ENCODE results near the gene GGCX. TPM values are rescaled to one million over a fixed set of nuclear protein-coding genes. Genes with fewer than 3 reads are reported as not detected.

Gene GGCX
- polyA plus RNA-seq, 4 donors: 9.2 to 24.8 (median 16.5) TPM

DNA sequence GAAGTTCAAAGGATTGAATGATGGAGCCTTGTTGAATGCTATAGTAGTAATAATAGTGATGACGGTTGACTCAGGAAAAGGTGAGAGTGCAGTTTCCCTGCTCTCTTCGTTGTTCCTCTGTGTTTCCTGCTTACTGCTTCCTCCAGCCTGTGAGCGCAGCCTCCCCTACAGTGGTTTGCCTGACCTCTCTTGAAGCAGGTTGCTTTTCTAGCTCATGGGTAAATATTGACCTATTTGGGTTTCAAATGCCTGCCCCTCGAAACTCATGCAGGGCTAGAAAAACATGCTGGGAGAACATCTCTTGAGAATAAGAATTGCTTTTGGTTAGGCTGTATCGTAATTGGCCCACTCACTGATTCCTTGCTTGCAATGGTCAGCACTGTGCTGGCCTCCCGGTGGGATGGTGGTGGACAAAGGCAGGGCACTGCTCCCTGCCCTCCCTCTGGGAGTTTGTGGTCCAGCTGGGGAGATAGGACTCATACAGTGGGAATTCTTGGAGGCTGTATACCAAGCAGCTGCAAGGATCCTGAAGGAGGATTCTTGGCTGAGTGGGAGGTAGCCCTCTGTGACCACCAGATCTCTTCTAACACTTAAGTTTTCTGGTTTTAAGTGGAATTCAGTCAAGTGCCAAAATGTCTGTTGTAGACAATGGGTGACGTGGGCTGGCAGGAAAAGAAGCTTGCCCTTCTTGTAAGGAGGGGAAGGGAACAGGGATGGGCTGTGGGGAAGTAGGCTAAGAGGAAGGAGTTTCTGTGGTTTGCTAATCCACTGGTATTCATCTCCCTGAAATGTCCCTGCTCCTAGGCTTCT is 28.9 kb upstream of the GGCX start:
- Histone ChIP-seq H3K27ac (ENCODE audit: low read depth in 1 of 3, low read length in 2 of 3) (peak overlapping the region in 1 of 3 donors; percentile 75), H3K36me3 (ENCODE audit: control insufficient read depth in 3 of 3, insufficient read depth in 2 of 3, low read depth in 1 of 3, low read length in 3 of 3) (peaks cover 0 to 2% (median 0%) of the 10 kb centered on the region in 3 donors), H3K4me3 (ENCODE audit: low read depth in 1 of 3, low read length in 3 of 3) (no peak overlapping the region), H3K27me3 (ENCODE audit: control insufficient read depth in 3 of 3, insufficient read depth in 3 of 3, low read length in 3 of 3) (no peaks in the 10 kb centered on the region), H3K9me3 (ENCODE audit: control insufficient read depth in 2 of 2, insufficient read depth in 1 of 2, low read depth in 1 of 2, low read length in 1 of 2) (no peaks in the 10 kb centered on the region), H3K4me1 (ENCODE audit: control insufficient read depth in 3 of 3, insufficient read depth in 2 of 3, low read depth in 1 of 3, low read length in 2 of 3) (peaks cover 2 to 21% (median 19%) of the 10 kb centered on the region in 3 donors)
- DNase-seq: no peak
- 52 to 72% (median 72%) methylated on average over 7 of the region's 7 CpGs for WGBS, 3 donors
- no peak for FAIRE-seq

DNA sequence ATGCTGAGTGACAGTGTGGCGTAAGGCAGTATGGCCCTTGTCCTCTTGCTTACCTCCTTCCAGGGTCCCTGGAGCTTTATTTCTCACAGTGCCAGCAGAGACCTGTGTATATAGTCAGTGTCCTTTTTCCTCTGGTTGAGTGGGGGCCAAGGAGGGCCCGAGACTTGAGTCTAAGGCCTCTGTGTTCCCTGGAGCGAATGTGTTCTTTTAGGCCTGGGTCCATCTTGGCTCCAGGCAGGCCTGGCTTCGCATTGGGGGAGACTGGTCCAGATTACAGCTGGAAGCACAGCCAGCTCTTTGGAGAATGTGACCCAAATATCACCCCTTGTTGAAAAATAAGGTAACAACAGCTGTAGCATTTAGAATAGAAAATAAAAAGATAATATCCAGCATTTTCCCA is 27.9 kb upstream of the GGCX start:
- no peak overlapping the region for H3K4me3 ChIP-seq (ENCODE audit: low read depth in 1 of 3, low read length in 3 of 3)
- no peak for DNase-seq
- no peaks in the 10 kb centered on the region for H3K27me3 ChIP-seq (ENCODE audit: control insufficient read depth in 3 of 3, insufficient read depth in 3 of 3, low read length in 3 of 3)
- no peaks in the 10 kb centered on the region for H3K9me3 ChIP-seq (ENCODE audit: control insufficient read depth in 2 of 2, insufficient read depth in 1 of 2, low read depth in 1 of 2, low read length in 1 of 2)
- no peak for FAIRE-seq
- H3K27ac ChIP-seq (ENCODE audit: low read depth in 1 of 3, low read length in 2 of 3): no peak overlapping the region
- peaks cover 2 to 20% (median 14%) of the 10 kb centered on the region in 3 donors for H3K4me1 ChIP-seq (ENCODE audit: control insufficient read depth in 3 of 3, insufficient read depth in 2 of 3, low read depth in 1 of 3, low read length in 2 of 3)
- peaks cover 0 to 2% (median 0%) of the 10 kb centered on the region in 3 donors for H3K36me3 ChIP-seq (ENCODE audit: control insufficient read depth in 3 of 3, insufficient read depth in 2 of 3, low read depth in 1 of 3, low read length in 3 of 3)
- WGBS, 3 donors: 87 to 94% (median 93%) methylated on average over 4 of the region's 4 CpGs

DNA sequence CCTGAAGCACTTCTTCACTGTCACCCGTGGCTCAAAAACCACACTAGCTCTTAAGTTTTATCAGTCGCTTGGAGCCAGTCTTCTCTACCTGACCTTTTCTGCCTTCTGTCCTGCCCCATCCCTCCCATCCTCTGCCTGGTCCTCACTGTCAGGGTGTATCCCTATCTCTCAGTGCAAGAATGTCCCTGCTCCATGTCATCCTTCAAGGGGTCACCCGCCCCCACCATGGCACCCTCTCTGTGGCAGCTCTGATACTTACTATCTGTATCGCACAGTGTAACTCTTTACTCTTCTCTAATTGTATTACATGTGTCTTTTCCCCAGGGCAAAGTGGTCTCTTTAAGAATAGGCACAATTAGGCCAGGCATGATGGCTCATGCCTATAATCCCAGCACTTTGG is 27.4 kb upstream of the GGCX start:
- DNase-seq: no peak
- 80 to 93% (median 85%) methylated on average over 4 of the region's 4 CpGs for WGBS, 3 donors
- no peak for FAIRE-seq
- no peaks in the 10 kb centered on the region for H3K9me3 ChIP-seq (ENCODE audit: control insufficient read depth in 2 of 2, insufficient read depth in 1 of 2, low read depth in 1 of 2, low read length in 1 of 2)
- H3K27ac ChIP-seq (ENCODE audit: low read depth in 1 of 3, low read length in 2 of 3): peak overlapping the region in 1 of 3 donors; percentile 47
- peaks cover 2 to 24% (median 15%) of the 10 kb centered on the region in 3 donors for H3K4me1 ChIP-seq (ENCODE audit: control insufficient read depth in 3 of 3, insufficient read depth in 2 of 3, low read depth in 1 of 3, low read length in 2 of 3)
- peaks cover 0 to 2% (median 0%) of the 10 kb centered on the region in 3 donors for H3K36me3 ChIP-seq (ENCODE audit: control insufficient read depth in 3 of 3, insufficient read depth in 2 of 3, low read depth in 1 of 3, low read length in 3 of 3)
- H3K4me3 ChIP-seq (ENCODE audit: low read depth in 1 of 3, low read length in 3 of 3): no peak overlapping the region
- no peaks in the 10 kb centered on the region for H3K27me3 ChIP-seq (ENCODE audit: control insufficient read depth in 3 of 3, insufficient read depth in 3 of 3, low read length in 3 of 3)

DNA sequence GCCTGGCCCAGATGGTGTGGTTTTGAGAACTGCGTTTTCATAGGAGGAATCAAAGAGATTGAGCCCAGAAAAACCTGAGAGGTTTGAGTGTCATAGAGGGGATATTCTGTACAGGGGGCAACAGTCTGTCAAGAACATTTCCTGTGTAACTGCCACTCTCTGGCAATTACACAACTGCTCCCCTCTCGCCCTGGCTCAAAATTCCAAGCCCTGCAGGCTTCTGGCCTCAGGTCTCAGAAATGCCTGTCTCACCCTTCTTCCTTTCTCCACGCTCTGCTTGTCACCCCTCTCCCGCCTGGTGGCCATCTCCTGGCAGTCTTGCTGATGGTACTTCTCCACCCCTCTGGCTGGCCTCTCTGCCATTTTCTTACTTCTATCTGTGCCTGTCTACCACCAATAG is 26.9 kb upstream of the GGCX start:
- H3K9me3 ChIP-seq (ENCODE audit: control insufficient read depth in 2 of 2, insufficient read depth in 1 of 2, low read depth in 1 of 2, low read length in 1 of 2): no peaks in the 10 kb centered on the region
- peaks cover 4 to 27% (median 16%) of the 10 kb centered on the region in 3 donors for H3K4me1 ChIP-seq (ENCODE audit: control insufficient read depth in 3 of 3, insufficient read depth in 2 of 3, low read depth in 1 of 3, low read length in 2 of 3)
- DNase-seq (no peak), FAIRE-seq (no peak)
- H3K36me3 ChIP-seq (ENCODE audit: control insufficient read depth in 3 of 3, insufficient read depth in 2 of 3, low read depth in 1 of 3, low read length in 3 of 3): peaks cover 0 to 6% (median 0%) of the 10 kb centered on the region in 3 donors
- H3K27me3 ChIP-seq (ENCODE audit: control insufficient read depth in 3 of 3, insufficient read depth in 3 of 3, low read length in 3 of 3): no peaks in the 10 kb centered on the region
- WGBS, 3 donors: 72 to 91% (median 85%) methylated on average over 4 of the region's 4 CpGs
- peak overlapping the region in 1 of 3 donors; percentile 47 for H3K27ac ChIP-seq (ENCODE audit: low read depth in 1 of 3, low read length in 2 of 3)
- H3K4me3 ChIP-seq (ENCODE audit: low read depth in 1 of 3, low read length in 3 of 3): no peak overlapping the region

DNA sequence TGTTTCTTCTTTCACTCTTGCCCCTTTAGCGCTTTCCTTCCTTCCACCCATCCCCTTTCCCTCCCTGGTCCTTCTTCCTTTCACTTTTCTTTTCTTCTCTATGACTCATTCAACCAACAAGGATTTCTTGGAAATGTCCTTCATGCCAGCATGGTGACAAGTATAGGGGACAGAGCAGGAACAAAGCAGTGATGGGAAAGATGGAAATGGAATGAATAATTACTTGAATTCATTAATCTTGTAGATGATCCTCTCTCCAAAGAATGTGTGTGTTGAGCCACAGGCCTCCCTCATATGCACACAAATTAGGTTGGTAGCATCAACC is 24.4 kb upstream of the GGCX start:
- Histone ChIP-seq H3K4me3 (ENCODE audit: low read depth in 1 of 3, low read length in 3 of 3) (peak overlapping the region in 1 of 3 donors; percentile 4), H3K9me3 (ENCODE audit: control insufficient read depth in 2 of 2, insufficient read depth in 1 of 2, low read depth in 1 of 2, low read length in 1 of 2) (no peaks in the 10 kb centered on the region), H3K4me1 (ENCODE audit: control insufficient read depth in 3 of 3, insufficient read depth in 2 of 3, low read depth in 1 of 3, low read length in 2 of 3) (peaks cover 4 to 24% (median 16%) of the 10 kb centered on the region in 3 donors), H3K27me3 (ENCODE audit: control insufficient read depth in 3 of 3, insufficient read depth in 3 of 3, low read length in 3 of 3) (no peaks in the 10 kb centered on the region), H3K36me3 (ENCODE audit: control insufficient read depth in 3 of 3, insufficient read depth in 2 of 3, low read depth in 1 of 3, low read length in 3 of 3) (peaks cover 0 to 27% (median 8%) of the 10 kb centered on the region in 3 donors), H3K27ac (ENCODE audit: low read depth in 1 of 3, low read length in 2 of 3) (peak overlapping the region; percentile 87 to 94 (median 93))
- WGBS, 3 donors: 21 to 55% (median 22%) methylated on average over 1 of the region's 1 CpG
- FAIRE-seq (no peak), DNase-seq (peak; percentile 51 to 83)

DNA sequence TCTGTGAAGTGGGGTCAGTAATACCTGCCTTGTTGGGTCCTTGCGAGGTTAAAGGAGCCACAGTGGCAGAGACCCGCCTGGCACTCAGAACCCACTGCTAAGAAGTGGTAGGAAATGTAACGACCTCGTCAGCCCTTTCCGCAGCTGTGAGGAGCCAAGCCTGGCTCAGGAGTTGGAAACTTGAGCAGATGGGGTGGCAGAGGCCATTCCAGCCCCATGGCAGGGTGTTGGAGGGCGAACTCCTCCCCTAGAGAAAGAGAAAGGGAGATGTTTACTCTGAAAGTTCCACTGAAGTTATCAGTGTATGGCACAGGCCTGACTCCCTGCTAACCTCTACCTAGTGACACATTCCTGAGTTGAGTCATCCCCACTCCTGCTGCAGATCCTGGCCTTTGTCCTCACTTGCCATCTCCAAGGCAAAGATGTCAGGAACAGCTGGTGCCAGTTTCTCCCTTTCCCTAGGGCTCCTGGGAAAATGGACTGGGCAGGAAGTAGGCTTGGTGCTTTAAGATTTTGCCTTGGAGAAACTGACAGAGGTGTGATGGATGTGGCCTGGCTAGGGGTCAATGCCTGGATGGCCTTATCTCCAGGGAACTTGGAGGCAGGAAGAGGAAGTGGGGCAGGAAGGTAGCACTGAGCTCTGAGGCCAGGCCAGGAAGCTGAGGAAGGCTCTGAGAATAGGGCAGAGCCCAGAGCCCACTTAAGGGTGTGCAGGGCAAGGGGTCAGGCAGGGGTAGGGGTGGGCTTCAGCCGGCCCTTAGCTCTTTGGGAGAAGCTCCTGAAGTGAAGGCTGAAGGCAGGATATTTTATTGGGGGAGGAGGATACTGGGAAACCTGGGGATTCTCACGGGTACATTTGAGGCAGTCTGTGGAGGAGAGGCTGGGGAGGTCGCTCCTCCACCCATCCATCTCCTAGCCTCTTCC is 23.8 kb upstream of the GGCX start:
- H3K9me3 ChIP-seq (ENCODE audit: control insufficient read depth in 2 of 2, insufficient read depth in 1 of 2, low read depth in 1 of 2, low read length in 1 of 2): no peaks in the 10 kb centered on the region
- no peaks in the 10 kb centered on the region for H3K27me3 ChIP-seq (ENCODE audit: control insufficient read depth in 3 of 3, insufficient read depth in 3 of 3, low read length in 3 of 3)
- peak overlapping the region; percentile 93 to 98 (median 94) for H3K27ac ChIP-seq (ENCODE audit: low read depth in 1 of 3, low read length in 2 of 3)
- peaks cover 0 to 30% (median 11%) of the 10 kb centered on the region in 3 donors for H3K36me3 ChIP-seq (ENCODE audit: control insufficient read depth in 3 of 3, insufficient read depth in 2 of 3, low read depth in 1 of 3, low read length in 3 of 3)
- peak overlapping the region; percentile 45 to 66 (median 47) for H3K4me3 ChIP-seq (ENCODE audit: low read depth in 1 of 3, low read length in 3 of 3)
- DNase-seq (peak; percentile 93 to 98), FAIRE-seq (no peak)
- H3K4me1 ChIP-seq (ENCODE audit: control insufficient read depth in 3 of 3, insufficient read depth in 2 of 3, low read depth in 1 of 3, low read length in 2 of 3): peaks cover 4 to 27% (median 16%) of the 10 kb centered on the region in 3 donors
- 14 to 22% (median 20%) methylated on average over 9 of the region's 9 CpGs for WGBS, 3 donors

DNA sequence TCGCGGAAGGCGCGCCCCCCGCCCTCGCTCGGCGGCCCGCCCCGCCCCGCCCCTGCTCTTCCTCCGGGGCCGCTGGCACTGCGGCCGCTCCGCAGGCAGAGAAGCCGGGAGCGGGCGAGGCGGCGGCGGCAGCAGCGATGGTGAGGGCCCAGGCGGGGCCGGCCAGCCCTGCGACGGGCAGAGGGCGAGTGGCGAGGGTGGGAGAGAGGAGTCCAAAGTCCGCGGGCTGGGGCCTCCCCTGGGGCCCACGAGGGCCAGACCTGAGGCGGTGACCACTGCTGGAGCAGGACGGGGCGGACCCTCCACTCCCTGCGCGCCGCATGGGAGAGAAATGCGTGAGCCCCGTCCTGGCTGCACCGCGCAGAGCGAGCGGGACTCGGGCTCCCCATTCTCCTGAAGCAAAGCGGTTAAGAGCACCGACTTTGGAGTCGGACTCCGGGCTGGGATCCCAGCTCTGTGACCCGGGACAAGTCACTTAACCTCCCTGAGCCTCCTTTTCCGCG is 23.1 kb upstream of the GGCX start, which contains the start of gene VAMP5:
Gene VAMP5, plus strand, starts transcription at position 78 of the 503 bp plus-strand sequence. Its CDS starts 60 bp downstream, at position 138.
- no peak for FAIRE-seq
- H3K4me3 ChIP-seq (ENCODE audit: low read depth in 1 of 3, low read length in 3 of 3): peak within 1 kb of the TSS; percentile 45 to 66 (median 47)
- 0 to 6% (median 5%) methylated on average over 38 to 52 of the region's 52 CpGs for WGBS, 3 donors
- no peaks in the 10 kb centered on the region for H3K27me3 ChIP-seq (ENCODE audit: control insufficient read depth in 3 of 3, insufficient read depth in 3 of 3, low read length in 3 of 3)
- H3K4me1 ChIP-seq (ENCODE audit: control insufficient read depth in 3 of 3, insufficient read depth in 2 of 3, low read depth in 1 of 3, low read length in 2 of 3): peaks cover 5 to 34% (median 16%) of the 10 kb centered on the region in 3 donors
- H3K27ac ChIP-seq (ENCODE audit: low read depth in 1 of 3, low read length in 2 of 3): peak within 1 kb of the TSS; percentile 93 to 98 (median 94)
- DNase-seq: peak; percentile 65 to 89
- no peaks in the 10 kb centered on the region for H3K9me3 ChIP-seq (ENCODE audit: control insufficient read depth in 2 of 2, insufficient read depth in 1 of 2, low read depth in 1 of 2, low read length in 1 of 2)
- peaks cover 0 to 36% (median 11%) of the 10 kb centered on the region in 3 donors for H3K36me3 ChIP-seq (ENCODE audit: control insufficient read depth in 3 of 3, insufficient read depth in 2 of 3, low read depth in 1 of 3, low read length in 3 of 3)

Measured in small intestine (tissue), 7 donors.